GM21423 (cell line): ENCODE measurements around the gene CPLANE2.

Experiments used
- ATAC-seq: cut with Tn5 transposase; IDR thresholded peaks from one replicate; pipeline ENCODE4 v1.9.1; 2021; ENCODE audit warnings: mild to moderate bottlenecking, moderate library complexity; ENCODE audit not compliant: unreplicated experiment

CPLANE2 gene

DNA sequence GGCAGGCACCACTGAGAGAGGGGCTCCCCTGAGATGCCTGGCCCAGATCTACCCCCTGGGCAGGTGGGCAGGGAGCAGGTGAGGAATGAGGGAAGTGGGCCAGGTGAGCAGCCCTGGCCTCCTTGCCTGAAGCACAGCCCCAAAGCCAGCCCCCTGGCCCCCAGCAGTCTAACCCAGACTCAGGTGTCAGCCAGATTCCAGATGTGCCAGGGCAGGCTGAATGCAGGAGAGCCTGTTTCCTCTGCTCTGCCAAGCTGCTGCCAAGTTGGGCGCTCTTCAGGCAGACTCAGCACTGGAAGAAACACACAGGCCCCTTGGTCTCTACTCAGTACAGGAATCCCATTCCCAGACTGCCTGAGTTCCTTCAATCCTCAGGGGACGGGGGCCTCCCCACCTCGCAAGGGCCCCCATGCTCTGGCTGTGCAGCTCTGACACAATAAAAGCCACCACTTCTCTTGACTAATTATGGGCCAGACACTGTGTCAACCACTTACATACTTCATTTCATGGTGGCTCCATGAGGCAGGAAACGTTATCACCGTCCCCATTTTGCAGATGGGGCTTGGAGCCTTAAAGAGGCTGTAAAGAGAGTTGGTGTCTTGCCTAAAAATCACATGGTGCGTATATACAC lies 45.0 kb downstream of the CPLANE2 start:
- no peak for ATAC-seq

- ATAC-seq: no peak
These were observed 45.7 kb downstream of the CPLANE2 start for GRCh38 chr1:16191309-16191708.

DNA sequence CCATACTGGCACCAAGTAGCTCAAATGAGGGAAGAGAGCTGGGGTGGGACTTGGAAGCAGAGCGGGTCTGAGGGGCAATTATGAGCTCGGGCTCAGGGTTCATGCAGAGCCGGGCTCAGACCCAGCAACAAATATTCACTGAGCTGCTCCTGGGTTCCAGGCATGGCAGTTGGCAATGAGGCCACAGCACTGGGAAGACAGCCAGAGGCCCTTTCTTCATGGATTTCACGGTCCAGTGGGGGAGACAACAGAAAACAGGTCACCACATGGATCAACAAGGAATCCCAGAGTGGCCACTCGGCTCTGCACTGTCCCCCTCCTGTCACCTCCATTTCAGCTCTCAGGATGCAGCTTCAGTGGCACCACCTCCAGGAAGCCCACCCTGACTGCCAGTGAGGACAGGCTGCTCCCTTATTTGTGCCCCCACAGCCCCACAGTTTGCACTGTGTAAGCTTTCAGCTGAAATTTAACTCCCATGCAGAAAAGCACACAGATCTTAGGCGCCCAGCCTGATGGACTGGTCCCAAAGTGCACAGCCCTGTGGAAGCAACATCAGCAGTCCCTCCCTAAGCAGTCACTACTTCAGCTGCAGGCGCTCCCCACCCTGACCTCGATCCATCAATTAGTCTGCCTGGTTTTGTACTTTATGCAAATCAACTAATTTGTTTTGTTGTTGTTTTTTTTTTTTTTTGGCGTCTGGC lies 46.9 kb downstream of the CPLANE2 start:
- no peak for ATAC-seq

GRCh38 chr1:16189003-16189402 lies 48.0 kb downstream of the CPLANE2 start:
- ATAC-seq: no peak

- no peak for ATAC-seq
These were observed 49.1 kb downstream of the CPLANE2 start for GRCh38 chr1:16187748-16188401.

GRCh38 chr1:16186655-16187235 lies 50.2 kb downstream of the CPLANE2 start:
- ATAC-seq: no peak

- no peak for ATAC-seq
These were observed 52.3 kb downstream of the CPLANE2 start for GRCh38 chr1:16184557-16185303.

DNA sequence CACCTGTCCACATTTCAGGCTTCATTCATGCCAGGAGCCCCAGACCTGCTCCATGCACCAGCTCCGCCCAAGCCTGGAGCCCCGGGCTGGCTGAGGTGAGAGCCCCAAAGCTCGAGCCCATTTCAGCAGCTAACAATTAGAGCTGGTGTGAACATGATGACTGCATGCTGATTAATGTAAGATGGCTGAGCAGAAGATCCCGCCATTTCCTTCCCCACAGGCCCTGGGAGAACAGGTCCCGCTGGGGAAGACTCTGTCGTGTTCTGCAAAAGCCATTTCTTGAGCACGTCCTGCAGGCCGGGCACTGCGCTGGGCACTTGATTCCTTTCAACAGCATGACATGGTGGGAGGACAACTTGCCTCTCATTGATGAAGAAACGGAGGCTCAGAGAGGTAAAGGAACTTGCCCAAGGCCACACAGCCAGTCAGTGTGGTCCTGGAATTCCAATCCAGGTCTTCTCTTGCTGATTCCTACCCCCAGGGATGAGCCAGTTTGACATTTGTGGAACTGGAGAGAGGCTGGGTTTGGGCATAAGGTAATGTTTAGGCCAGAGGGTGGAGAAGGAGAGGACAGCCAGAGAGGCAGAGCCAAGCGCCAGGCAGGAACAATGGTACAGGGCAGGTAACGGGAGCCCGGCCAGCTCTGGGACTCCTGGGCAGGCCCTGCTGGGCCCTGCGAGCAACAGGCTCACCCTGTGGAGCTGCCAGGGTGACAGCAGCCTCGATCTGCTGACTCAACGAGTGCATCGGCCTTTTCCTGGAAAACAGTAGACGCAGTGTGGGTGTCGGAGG lies 53.0 kb downstream of the CPLANE2 start:
- ATAC-seq: no peak

DNA sequence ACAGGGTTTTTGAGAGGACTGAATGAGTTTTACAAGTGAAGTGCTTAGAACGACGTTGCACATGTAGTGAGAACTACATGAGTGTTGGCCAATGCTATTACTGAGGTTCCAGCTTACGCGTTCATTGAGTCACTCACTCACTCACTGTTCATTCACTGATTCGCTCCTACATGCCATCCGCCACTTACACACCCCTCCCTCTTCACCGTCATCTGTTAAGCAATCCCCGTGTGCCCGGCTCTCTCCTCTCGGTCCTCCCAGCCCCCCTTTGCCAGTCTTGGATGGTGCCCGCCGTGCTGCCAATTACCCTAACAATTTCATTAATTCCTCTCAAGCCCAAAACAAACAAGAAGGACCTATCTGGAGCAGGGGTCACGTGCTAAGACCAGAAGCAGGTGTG lies 53.8 kb downstream of the CPLANE2 start:
- ATAC-seq: no peak

GRCh38 chr1:16181887-16182719 lies 54.9 kb downstream of the CPLANE2 start:
- no peak for ATAC-seq
